CD8-positive, alpha-beta memory T cell (primary cell): Measurements from ENCODE around the gene CXCL5. TPM values are rescaled to one million over a fixed set of nuclear protein-coding genes. Genes with fewer than 3 reads are reported as not detected.
"Not testable (repeated sequence)": the region's sequence is repeated elsewhere in the genome, so short reads cannot be mapped to it uniquely, and the experiment has no call there.

Experiments used
- CTCF ChIA-PET: fragments of 350-600 bp; sonication (Branson Sonifier 250); formaldehyde crosslinking; loops from one replicate; lab custom pipeline; 2021; ENCODE audit warnings: antibody characterized with exemption; lab: Charles Lee
- POLR2A ChIA-PET: fragments of 350-600 bp; sonication (Branson Sonifier 250); formaldehyde crosslinking; loops from one replicate; lab custom pipeline; 2021; ENCODE audit warnings: antibody characterized with exemption; lab: Charles Lee
- DNase-seq, 5 donors: peaks; one replicate each; pipeline versions ENCODE4 v3.0.0 to v3.0.0-alpha.2; 2020 to 2022; ENCODE audit warnings: mixed read lengths in 1 of 5
- H3K27ac ChIP-seq: one replicate; pipeline ENCODE4 v1.7.0; 2013; ENCODE audit warnings: low read depth, mild to moderate bottlenecking, low read length, moderate library complexity
- H3K27me3 ChIP-seq: 2 replicates; pipeline ENCODE4 v1.7.0; 2013; ENCODE audit warnings: low read length, mild to moderate bottlenecking; ENCODE audit not compliant: insufficient read depth, poor library complexity, severe bottlenecking
- H3K36me3 ChIP-seq: 2 replicates; pipeline ENCODE4 v1.7.0; 2013; ENCODE audit warnings: mild to moderate bottlenecking, low read length, moderate library complexity; ENCODE audit not compliant: insufficient read depth
- H3K4me1 ChIP-seq: 2 replicates; pipeline ENCODE4 v1.7.0; 2013; ENCODE audit warnings: mild to moderate bottlenecking, low read length, moderate library complexity; ENCODE audit not compliant: insufficient read depth
- H3K4me3 ChIP-seq: 2 replicates; pipeline ENCODE4 v1.7.0; 2013; ENCODE audit warnings: mild to moderate bottlenecking, low read length
- H3K9me3 ChIP-seq: 2 replicates; pipeline ENCODE4 v1.7.0; 2013; ENCODE audit warnings: mild to moderate bottlenecking, low read length
- H3K27ac Mint-ChIP-seq, 8 donors: one replicate each; pipeline ENCODE4 v1.8.0; 2020 to 2021; ENCODE audit warnings: mixed read lengths in 8 of 8, mild to moderate bottlenecking in 6 of 8, inconsistent platforms in 3 of 8, moderate library complexity in 3 of 8
- H3K27me3 Mint-ChIP-seq, 2 donors: one replicate each; pipeline ENCODE4 v1.8.0; 2020 to 2021; ENCODE audit warnings: mixed read lengths in 2 of 2, mild to moderate bottlenecking in 1 of 2, moderate library complexity in 1 of 2
- H3K36me3 Mint-ChIP-seq, 3 donors: one replicate each; pipeline ENCODE4 v1.8.0; 2020 to 2021; ENCODE audit warnings: mixed read lengths in 3 of 3, inconsistent platforms in 1 of 3, mild to moderate bottlenecking in 1 of 3
- H3K4me1 Mint-ChIP-seq, 3 donors: one replicate each; pipeline ENCODE4 v1.8.0; 2020 to 2021; ENCODE audit warnings: mixed read lengths in 3 of 3, inconsistent platforms in 1 of 3, mild to moderate bottlenecking in 1 of 3
- H3K4me3 Mint-ChIP-seq, 7 donors: one replicate each; pipeline ENCODE4 v1.8.0; 2020 to 2021; ENCODE audit warnings: mixed read lengths in 7 of 7, mild to moderate bottlenecking in 6 of 7, moderate library complexity in 4 of 7, inconsistent platforms in 2 of 7
- H3K9me3 Mint-ChIP-seq, 5 donors: one replicate each; pipeline ENCODE4 v1.8.0; 2020 to 2022; ENCODE audit warnings: mixed read lengths in 5 of 5, mild to moderate bottlenecking in 3 of 5, moderate library complexity in 2 of 5, inconsistent platforms in 1 of 5
- polyA plus RNA-seq: library from polyadenylated mRNA; unstranded; fragments of 300-500 nt; fragmentation: Illumina TruSeq; gene quantifications from one replicate; pipeline ENCODE4 v1.2.3, GENCODE V29; 2021
- total RNA-seq, 2 experiments: library from RNA; stranded (reverse); gene quantifications; one replicate each; pipeline ENCODE4 v1.2.3, GENCODE V29; 2021

Gene CXCL5
- total and polyA plus RNA-seq, 3 experiments from 2014 or later = not detected

DNA sequence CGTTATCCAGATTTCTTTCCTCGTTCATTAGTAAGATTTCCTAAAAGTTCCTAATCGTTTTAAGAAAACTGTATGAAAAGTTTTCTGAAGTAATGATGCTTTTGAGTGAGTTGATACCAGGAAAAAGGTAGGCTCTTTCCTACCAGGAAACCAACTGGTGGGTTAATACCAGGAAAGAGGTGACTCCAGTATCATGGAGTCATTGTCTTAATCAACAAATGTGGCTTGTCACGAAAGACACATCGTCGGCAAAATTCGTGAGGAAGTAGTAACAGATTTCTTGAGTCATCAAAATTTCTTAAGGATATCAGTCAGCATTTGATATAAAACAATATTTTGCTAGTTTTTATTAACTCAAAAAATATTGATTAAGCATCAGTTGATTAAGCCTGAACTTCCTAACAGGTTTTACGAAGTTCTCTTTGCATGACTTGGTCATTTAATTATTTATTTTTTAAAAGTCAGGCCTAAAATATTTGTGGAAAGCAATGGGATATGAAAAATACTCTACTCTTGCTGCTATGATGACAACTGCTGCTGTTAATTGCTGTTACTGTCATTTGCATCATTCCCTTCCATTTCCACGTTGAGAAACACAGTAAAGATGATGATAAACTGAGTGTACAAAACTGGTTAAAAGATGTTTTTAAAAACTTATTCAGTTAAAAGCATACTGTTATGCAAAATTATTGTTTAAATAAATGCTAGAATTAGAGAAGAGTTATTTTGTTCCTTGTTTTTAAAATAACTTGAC, 7.3 kb downstream of the CXCL5 start:
- H3K27me3 Mint-ChIP-seq = no peaks in the 10 kb centered on the region
- H3K36me3 Mint-ChIP-seq = no peaks in the 10 kb centered on the region
- no peaks in the 10 kb centered on the region for H3K4me1 Mint-ChIP-seq
- H3K4me1 ChIP-seq = no peaks in the 10 kb centered on the region
- ChIA-PET POLR2A (no interaction called here), CTCF (no interaction called here)
- no peak overlapping the region for H3K27ac ChIP-seq
- no peaks in the 10 kb centered on the region for H3K9me3 ChIP-seq
- no peaks in the 10 kb centered on the region for H3K27me3 ChIP-seq
- no peak overlapping the region for H3K4me3 Mint-ChIP-seq
- no peak overlapping the region for H3K27ac Mint-ChIP-seq
- peaks cover 0 to 3% (median 0%) of the 10 kb centered on the region in 5 donors for H3K9me3 Mint-ChIP-seq
- H3K36me3 ChIP-seq = no peaks in the 10 kb centered on the region
- DNase-seq = no peak
- H3K4me3 ChIP-seq = no peak overlapping the region

DNA sequence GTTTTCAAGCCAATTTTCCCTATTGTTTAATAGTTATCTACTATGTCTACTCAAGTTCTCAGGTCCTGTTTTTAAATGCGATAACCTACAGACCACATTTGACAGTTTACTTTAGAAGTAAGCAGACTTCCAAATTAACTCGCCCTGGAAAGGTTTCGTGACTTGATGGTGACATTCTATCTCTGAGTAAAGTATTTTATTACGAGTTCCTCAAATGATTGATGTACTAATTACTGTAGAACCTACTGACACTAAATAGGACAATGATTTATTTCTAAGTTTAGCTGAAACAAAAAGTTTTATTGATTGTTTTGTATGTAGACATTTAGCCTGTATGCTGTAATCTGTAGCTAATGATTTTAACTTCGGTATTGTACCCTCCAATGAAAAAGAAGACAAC, 8.5 kb downstream of the CXCL5 start:
- no peak overlapping the region for H3K4me3 ChIP-seq
- H3K27me3 ChIP-seq = no peaks in the 10 kb centered on the region
- no peaks in the 10 kb centered on the region for H3K36me3 ChIP-seq
- H3K9me3 ChIP-seq = no peaks in the 10 kb centered on the region
- DNase-seq = no peak
- H3K4me1 ChIP-seq = no peaks in the 10 kb centered on the region
- Mint-ChIP-seq H3K36me3 (no peaks in the 10 kb centered on the region), H3K9me3 (peaks cover 0 to 3% (median 0%) of the 10 kb centered on the region in 5 donors), H3K4me3 (no peak overlapping the region), H3K27ac (no peak overlapping the region), H3K4me1 (no peaks in the 10 kb centered on the region), H3K27me3 (no peaks in the 10 kb centered on the region)
- POLR2A ChIA-PET = no interaction called here
- CTCF ChIA-PET = no interaction called here
- no peak overlapping the region for H3K27ac ChIP-seq

DNA sequence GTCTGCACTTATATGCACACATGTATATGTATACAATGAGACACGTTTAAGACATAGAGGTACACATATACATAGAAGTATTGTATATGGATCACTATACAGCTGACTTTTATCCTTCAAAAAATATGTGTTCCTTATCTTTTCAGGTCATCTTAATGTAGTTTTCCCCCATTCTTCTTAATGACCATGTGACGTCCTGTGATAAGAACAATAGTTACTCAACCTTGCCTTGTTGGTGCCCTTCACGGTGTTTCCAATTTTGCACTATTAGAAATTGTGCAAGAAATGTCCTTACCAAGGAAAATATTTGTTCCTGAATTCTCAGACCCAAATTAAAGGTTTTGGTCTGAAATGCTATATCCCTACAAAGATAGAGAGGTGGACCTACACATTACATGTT, 9.4 kb downstream of the CXCL5 start:
- no peaks in the 10 kb centered on the region for H3K36me3 ChIP-seq
- no peaks in the 10 kb centered on the region for H3K9me3 ChIP-seq
- H3K27me3 ChIP-seq = no peaks in the 10 kb centered on the region
- Mint-ChIP-seq H3K27ac (no peak overlapping the region), H3K27me3 (no peaks in the 10 kb centered on the region), H3K36me3 (no peaks in the 10 kb centered on the region), H3K9me3 (no peaks in the 10 kb centered on the region), H3K4me1 (no peaks in the 10 kb centered on the region), H3K4me3 (no peak overlapping the region)
- POLR2A ChIA-PET = no interaction called here
- CTCF ChIA-PET = no interaction called here
- H3K4me1 ChIP-seq = no peaks in the 10 kb centered on the region
- no peak for DNase-seq
- no peak overlapping the region for H3K27ac ChIP-seq
- no peak overlapping the region for H3K4me3 ChIP-seq

DNA sequence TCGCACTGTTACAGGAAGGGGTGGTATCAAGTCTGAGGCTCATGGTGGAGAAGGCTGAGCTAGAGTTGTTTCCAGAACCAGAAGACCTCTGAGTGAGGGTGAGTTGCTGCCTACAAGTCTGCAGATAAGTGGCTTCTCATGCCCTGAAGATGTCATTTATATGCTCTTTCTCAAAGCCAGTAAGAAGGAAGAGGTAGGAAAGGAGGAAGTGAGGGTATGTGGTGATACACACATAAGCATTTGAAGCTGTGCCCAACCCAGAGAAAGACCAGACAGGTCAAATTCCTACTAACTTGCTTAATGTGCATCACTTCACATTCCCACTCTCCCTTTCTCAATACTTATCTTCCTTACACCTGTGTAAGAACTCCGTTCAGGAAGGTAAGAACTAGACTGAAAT, 10.4 kb downstream of the CXCL5 start, which contains the start of gene PPBP:
Gene PPBP (minus strand): TSS at position 130 of the 400 bp plus-strand sequence. CDS start 87 bp downstream, at position 43.
- Histone ChIP-seq H3K36me3 (no peaks in the 10 kb centered on the region), H3K4me3 (no peak within 1 kb of the TSS), H3K27ac (no peak within 1 kb of the TSS), H3K27me3 (no peaks in the 10 kb centered on the region), H3K4me1 (no peaks in the 10 kb centered on the region), H3K9me3 (no peaks in the 10 kb centered on the region)
- H3K27ac Mint-ChIP-seq = no peak within 1 kb of the TSS
- ChIA-PET POLR2A (no interaction called here), CTCF (no interaction called here)
- H3K9me3 Mint-ChIP-seq = no peaks in the 10 kb centered on the region
- H3K4me1 Mint-ChIP-seq = no peaks in the 10 kb centered on the region
- H3K27me3 Mint-ChIP-seq = no peaks in the 10 kb centered on the region
- no peak within 1 kb of the TSS for H3K4me3 Mint-ChIP-seq
- no peak for DNase-seq
- H3K36me3 Mint-ChIP-seq = no peaks in the 10 kb centered on the region

DNA sequence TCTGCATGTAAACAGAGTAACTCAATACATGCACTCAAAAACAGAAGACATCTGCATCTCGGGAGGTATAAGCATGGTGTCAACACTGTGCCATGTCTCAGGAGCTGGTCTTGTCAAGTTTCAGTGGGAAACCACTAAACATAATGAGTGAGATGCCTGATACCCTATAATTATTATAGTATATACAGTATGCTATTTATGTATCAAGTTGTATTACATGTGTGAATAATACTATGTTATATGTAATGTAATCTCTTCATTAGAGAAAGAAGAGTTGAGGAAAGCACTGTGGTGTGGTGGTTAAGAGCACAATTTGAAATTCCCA, 13.0 kb downstream of the CXCL5 start:
- H3K27ac Mint-ChIP-seq = no peak overlapping the region
- H3K36me3 ChIP-seq = no peaks in the 10 kb centered on the region
- H3K9me3 ChIP-seq = no peaks in the 10 kb centered on the region
- no peaks in the 10 kb centered on the region for H3K27me3 ChIP-seq
- no peak for DNase-seq
- H3K27me3 Mint-ChIP-seq = peaks cover 0 to 4% of the 10 kb centered on the region in 2 donors
- ChIA-PET POLR2A (no interaction called here), CTCF (no interaction called here)
- H3K4me1 Mint-ChIP-seq = no peaks in the 10 kb centered on the region
- no peak overlapping the region for H3K27ac ChIP-seq
- H3K4me3 Mint-ChIP-seq = no peak overlapping the region
- no peak overlapping the region for H3K4me3 ChIP-seq
- no peaks in the 10 kb centered on the region for H3K4me1 ChIP-seq
- H3K9me3 Mint-ChIP-seq = no peaks in the 10 kb centered on the region
- no peaks in the 10 kb centered on the region for H3K36me3 Mint-ChIP-seq

DNA sequence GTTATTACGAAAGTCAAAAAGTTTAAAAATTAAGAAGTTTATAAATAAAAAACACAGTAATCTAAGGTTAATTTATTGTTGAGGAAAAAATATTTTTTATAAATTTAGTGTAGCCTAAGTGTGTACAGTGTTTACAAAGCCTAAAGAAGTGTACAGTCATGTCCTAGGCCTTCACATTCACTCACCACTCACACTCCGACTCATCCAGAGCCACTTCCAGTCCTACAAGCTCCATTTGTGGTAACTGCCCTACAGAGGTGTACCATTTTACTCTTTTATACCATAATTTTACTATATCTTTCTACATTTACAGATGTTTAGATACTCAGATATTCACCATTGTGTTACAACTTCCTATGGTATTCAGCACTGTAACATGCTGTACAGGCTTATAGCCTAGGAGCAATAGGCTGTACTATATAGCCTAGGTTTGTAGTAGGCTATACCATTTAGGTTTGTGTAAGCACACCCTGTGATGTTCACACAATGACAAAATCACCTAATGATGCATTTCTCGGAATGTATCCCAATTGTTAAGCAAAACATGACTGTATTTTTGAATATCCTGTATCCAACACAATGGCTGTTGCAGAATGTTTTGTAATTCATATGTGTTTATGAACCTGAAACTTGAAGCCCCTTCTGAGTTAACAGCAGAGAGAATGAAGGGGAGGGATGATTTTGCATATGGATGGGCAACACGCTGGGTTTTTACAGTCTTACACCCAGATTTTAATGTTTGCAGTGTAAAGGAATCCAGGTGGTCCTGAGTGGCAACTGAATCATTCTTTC, 13.5 kb downstream of the CXCL5 start:
- CTCF ChIA-PET = no interaction called here

DNA sequence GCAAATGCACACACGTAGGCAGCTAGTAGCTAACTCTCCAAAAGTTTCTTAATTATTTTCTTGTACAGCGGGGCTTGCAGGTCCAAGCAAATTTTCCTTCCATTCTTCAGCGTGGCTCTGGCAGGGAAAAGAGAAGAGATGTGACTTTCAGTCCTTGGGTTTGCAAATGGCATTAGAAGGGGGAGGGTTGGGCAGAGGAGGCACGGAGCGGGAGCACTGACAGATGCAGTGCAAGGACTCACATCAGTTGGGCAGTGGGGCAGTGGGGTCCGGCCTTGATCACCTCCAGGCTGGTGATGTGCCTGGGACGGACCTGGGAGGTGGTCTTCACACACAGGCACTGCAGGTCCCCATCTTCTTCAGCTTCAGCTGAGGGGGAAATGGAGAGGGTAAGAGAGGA, 17.3 kb downstream of the CXCL5 start:
- H3K27me3 Mint-ChIP-seq, POLR2A ChIA-PET, H3K9me3 Mint-ChIP-seq: not testable (repeated sequence)

More for the DNA sequence above, 13.5 kb downstream of the CXCL5 start:
- H3K36me3 Mint-ChIP-seq = no peaks in the 10 kb centered on the region
- no peaks in the 10 kb centered on the region for H3K4me1 ChIP-seq
- no peaks in the 10 kb centered on the region for H3K9me3 ChIP-seq
- H3K4me3 Mint-ChIP-seq = no peak overlapping the region
- no peak overlapping the region for H3K27ac Mint-ChIP-seq
- H3K27me3 ChIP-seq = no peaks in the 10 kb centered on the region
- H3K4me3 ChIP-seq = no peak overlapping the region
- H3K27ac ChIP-seq = no peak overlapping the region
- POLR2A ChIA-PET = no interaction called here
- no peaks in the 10 kb centered on the region for H3K4me1 Mint-ChIP-seq
- H3K9me3 Mint-ChIP-seq = no peaks in the 10 kb centered on the region
- DNase-seq = no peak
- no peaks in the 10 kb centered on the region for H3K36me3 ChIP-seq
- H3K27me3 Mint-ChIP-seq = peaks cover 0 to 4% of the 10 kb centered on the region in 2 donors

DNA sequence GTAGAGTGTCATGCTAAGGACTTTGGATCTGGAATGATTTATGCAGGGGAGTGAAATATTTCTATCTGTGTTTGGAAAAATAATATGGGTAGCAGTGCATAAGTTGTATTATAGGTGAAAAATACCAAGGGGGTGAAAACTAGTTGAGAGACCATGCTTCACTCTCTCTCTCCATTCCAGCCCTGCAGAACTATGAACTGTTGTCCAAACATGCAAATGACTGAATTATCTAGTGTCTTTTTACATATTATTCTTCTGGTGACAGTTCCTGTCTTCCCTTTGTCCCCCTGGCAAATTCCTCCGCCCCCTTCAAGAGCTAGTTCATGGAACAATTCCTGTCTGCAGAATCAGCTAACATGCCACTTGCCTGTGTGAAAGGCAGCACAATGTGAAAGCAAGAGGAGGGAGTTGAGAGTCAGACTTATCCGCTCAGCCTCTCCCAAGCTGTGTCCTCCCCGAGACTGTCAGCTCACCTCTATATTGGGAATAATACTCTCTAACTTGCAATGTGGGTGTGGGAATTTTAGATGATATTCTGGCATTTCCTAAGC, 19.0 kb downstream of the CXCL5 start:
- Mint-ChIP-seq H3K27ac (no peak overlapping the region), H3K9me3 (peaks cover 0 to 9% (median 7%) of the 10 kb centered on the region in 5 donors), H3K36me3 (no peaks in the 10 kb centered on the region), H3K27me3 (peaks cover 0 to 4% of the 10 kb centered on the region in 2 donors), H3K4me1 (no peaks in the 10 kb centered on the region), H3K4me3 (no peak overlapping the region)
- Histone ChIP-seq H3K4me1 (no peaks in the 10 kb centered on the region), H3K4me3 (no peak overlapping the region), H3K36me3 (no peaks in the 10 kb centered on the region), H3K27ac (no peak overlapping the region), H3K27me3 (no peaks in the 10 kb centered on the region), H3K9me3 (no peaks in the 10 kb centered on the region)
- ChIA-PET CTCF (no interaction called here), POLR2A (no interaction called here)
- no peak for DNase-seq

More for the DNA sequence above, 17.3 kb downstream of the CXCL5 start:
- H3K27ac Mint-ChIP-seq, H3K36me3 ChIP-seq, DNase-seq, H3K4me1 ChIP-seq, H3K4me1 Mint-ChIP-seq, H3K27ac ChIP-seq, CTCF ChIA-PET, H3K36me3 Mint-ChIP-seq, H3K9me3 ChIP-seq, H3K27me3 ChIP-seq, H3K4me3 ChIP-seq, H3K4me3 Mint-ChIP-seq: not testable (repeated sequence)
